Measurements from ENCODE around the gene LCN15.

LCN15 gene

DNA sequence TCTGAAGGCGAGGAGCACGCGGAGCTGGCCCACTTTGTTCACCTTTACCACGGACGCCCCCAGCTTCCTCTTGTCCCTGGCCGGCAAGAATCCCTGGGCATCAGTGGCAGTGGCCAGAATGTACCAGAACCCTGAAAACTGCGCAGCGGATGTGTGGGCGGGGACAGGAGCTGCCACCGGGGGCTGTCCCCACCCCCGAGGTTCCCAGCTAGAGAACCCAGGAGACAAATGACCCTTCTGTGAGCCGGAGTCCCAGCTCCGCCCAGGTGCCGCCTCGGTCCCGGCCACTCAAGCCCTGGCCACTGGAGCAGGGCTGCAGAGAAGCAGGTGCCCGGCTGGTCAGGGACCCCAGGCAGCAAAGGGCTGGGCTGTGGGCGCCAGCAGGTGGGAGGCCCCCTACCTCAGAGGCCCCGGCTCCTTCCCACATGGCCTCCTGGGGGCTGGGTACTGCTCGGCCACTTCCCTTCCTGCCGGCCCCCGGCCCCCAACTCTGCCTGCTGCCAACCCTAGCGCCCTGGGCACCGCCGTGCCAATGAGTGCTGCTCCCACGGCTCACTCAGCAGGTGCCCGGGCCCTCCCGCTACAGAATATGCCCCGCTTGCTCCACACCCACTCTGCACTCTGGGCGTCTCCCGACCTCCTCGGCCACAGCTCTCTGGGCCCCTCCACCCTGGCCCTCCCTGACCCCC, 22.3 kb downstream of the LCN15 start:
- Histone ChIP-seq H3K79me2 (ENCODE audit: low read length) (no peaks in the 10 kb centered on the region), H2AFZ (ENCODE audit: low read depth, low read length) (no peak overlapping the region), H3K9ac (ENCODE audit: low read length) (no peak overlapping the region), H3K9me3 (ENCODE audit: insufficient read depth, low read length) (no peaks in the 10 kb centered on the region), H3K4me3 (ENCODE audit: low read length) (no peak overlapping the region), H3K27ac (ENCODE audit: low read length) (no peak overlapping the region), H3K27me3 (ENCODE audit: low read depth, low read length) (peaks cover 19% of the 10 kb centered on the region), H3K4me1 (ENCODE audit: low read length) (no peaks in the 10 kb centered on the region), H3K4me2 (ENCODE audit: low read length) (no peak overlapping the region), H3K36me3 (replicated peaks; ENCODE audit: low read depth, low read length) (no peaks in the 10 kb centered on the region), H4K20me1 (ENCODE audit: insufficient read depth, low read length) (no peaks in the 10 kb centered on the region)
- no peak for TF ChIP-seq CTCF (IDR thresholded peaks at IDR 0.05; ENCODE audit: low read depth, low read length)
- TF ChIP-seq EZH2phosphoT487 (IDR thresholded peaks at IDR 0.05; ENCODE audit: low read depth) = no peak

DNA sequence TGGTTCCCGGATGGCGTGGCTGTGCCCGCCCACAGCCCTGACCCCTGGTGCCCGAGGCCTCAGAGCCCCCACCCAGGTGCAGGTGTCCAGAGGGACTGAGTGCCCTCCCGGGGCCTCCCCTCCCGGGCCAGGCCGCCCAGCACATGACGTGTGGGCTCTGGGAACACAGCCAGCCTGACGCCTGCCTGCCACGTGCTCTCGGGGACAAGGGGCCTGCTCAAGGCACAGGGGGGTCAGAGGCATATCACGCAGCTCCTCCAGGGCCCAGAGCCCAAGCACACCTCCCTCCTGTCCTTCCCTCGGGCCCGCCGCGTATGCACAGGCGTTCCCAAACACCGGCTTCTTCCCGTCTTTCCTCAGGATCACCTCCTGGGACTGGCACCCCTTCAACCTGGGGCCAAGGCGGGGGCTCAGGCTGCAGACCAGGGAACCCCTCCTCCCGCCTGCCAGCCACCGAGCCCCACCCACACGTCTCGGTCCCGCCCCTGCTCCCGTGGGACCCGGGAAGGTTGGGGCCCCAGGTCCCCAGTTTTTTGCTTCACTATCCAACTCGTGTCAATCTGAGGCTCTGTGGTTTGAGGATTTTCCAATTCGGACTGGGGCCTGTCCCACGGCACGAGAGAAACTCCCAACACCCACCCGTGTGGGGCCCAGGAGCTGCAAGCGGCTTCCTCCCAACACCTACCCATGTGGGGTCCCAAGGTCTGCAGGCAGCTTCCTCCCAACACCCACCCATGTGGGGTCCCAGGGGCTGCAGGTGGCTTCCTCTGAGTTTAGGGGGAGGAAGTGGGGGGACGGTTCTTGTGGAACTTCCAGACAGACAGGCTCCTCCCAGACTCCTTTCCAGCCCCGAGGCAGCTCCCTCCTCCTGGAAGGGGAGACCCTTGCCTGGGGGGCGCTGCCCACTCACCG, 23.1 kb downstream of the LCN15 start:
- H2AFZ ChIP-seq (ENCODE audit: low read depth, low read length) = no peak overlapping the region
- no peaks in the 10 kb centered on the region for H3K9me3 ChIP-seq (ENCODE audit: insufficient read depth, low read length)
- H4K20me1 ChIP-seq (ENCODE audit: insufficient read depth, low read length) = no peaks in the 10 kb centered on the region
- no peaks in the 10 kb centered on the region for H3K4me1 ChIP-seq (ENCODE audit: low read length)
- no peak overlapping the region for H3K4me2 ChIP-seq (ENCODE audit: low read length)
- no peak overlapping the region for H3K4me3 ChIP-seq (ENCODE audit: low read length)
- no peak for TF ChIP-seq EZH2phosphoT487 (IDR thresholded peaks at IDR 0.05; ENCODE audit: low read depth)
- TF ChIP-seq CTCF (IDR thresholded peaks at IDR 0.05; ENCODE audit: low read depth, low read length) = no peak
- H3K79me2 ChIP-seq (ENCODE audit: low read length) = no peaks in the 10 kb centered on the region
- H3K27ac ChIP-seq (ENCODE audit: low read length) = no peak overlapping the region
- no peak overlapping the region for H3K9ac ChIP-seq (ENCODE audit: low read length)
- H3K27me3 ChIP-seq (ENCODE audit: low read depth, low read length) = peaks cover 19% of the 10 kb centered on the region
- H3K36me3 ChIP-seq (replicated peaks; ENCODE audit: low read depth, low read length) = no peaks in the 10 kb centered on the region

- H3K4me3 ChIP-seq (ENCODE audit: low read length) = no peak overlapping the region
- H3K79me2 ChIP-seq (ENCODE audit: low read length) = no peaks in the 10 kb centered on the region
- no peaks in the 10 kb centered on the region for H3K36me3 ChIP-seq (replicated peaks; ENCODE audit: low read depth, low read length)
- no peak overlapping the region for H2AFZ ChIP-seq (ENCODE audit: low read depth, low read length)
- peaks cover 19% of the 10 kb centered on the region for H3K27me3 ChIP-seq (ENCODE audit: low read depth, low read length)
- no peaks in the 10 kb centered on the region for H3K4me1 ChIP-seq (ENCODE audit: low read length)
- H4K20me1 ChIP-seq (ENCODE audit: insufficient read depth, low read length) = no peaks in the 10 kb centered on the region
- no peaks in the 10 kb centered on the region for H3K9me3 ChIP-seq (ENCODE audit: insufficient read depth, low read length)
- H3K4me2 ChIP-seq (ENCODE audit: low read length) = no peak overlapping the region
- TF ChIP-seq EZH2phosphoT487 (IDR thresholded peaks at IDR 0.05; ENCODE audit: low read depth) = no peak
- H3K9ac ChIP-seq (ENCODE audit: low read length) = no peak overlapping the region
- H3K27ac ChIP-seq (ENCODE audit: low read length) = no peak overlapping the region
These were observed 23.8 kb downstream of the LCN15 start for GRCh38 chr9:136740491-136740890.

- Histone ChIP-seq H2AFZ (ENCODE audit: low read depth, low read length) (no peak overlapping the region), H3K4me3 (ENCODE audit: low read length) (no peak overlapping the region), H3K9ac (ENCODE audit: low read length) (no peak overlapping the region), H3K36me3 (replicated peaks; ENCODE audit: low read depth, low read length) (no peaks in the 10 kb centered on the region), H4K20me1 (ENCODE audit: insufficient read depth, low read length) (no peaks in the 10 kb centered on the region), H3K4me2 (ENCODE audit: low read length) (no peak overlapping the region), H3K4me1 (ENCODE audit: low read length) (no peaks in the 10 kb centered on the region), H3K9me3 (ENCODE audit: insufficient read depth, low read length) (no peaks in the 10 kb centered on the region), H3K27ac (ENCODE audit: low read length) (no peak overlapping the region), H3K27me3 (ENCODE audit: low read depth, low read length) (peaks cover 19% of the 10 kb centered on the region), H3K79me2 (ENCODE audit: low read length) (no peaks in the 10 kb centered on the region)
- TF ChIP-seq CTCF (IDR thresholded peaks at IDR 0.05; ENCODE audit: low read depth, low read length) (no peak), EZH2phosphoT487 (IDR thresholded peaks at IDR 0.05; ENCODE audit: low read depth) (no peak)
These were observed 24.2 kb downstream of the LCN15 start for GRCh38 chr9:136740069-136740468.

All from OCI-LY3 (cell line).